Left ventricle myocardium inferior (tissue), 1 donor: ENCODE measurements around the gene DPP7. TPM values are rescaled to one million over a fixed set of nuclear protein-coding genes. Genes with fewer than 3 reads are reported as not detected.

Experiments
- DNase-seq: peaks from one replicate; pipeline ENCODE4 v3.0.0-alpha.2; 2020
- H3K27ac ChIP-seq: fragments of 200-600 bp; replicated peaks from 2 replicates; pipeline ENCODE4 v1.8.0; 2021
- H3K27me3 ChIP-seq: fragments of 200-600 bp; 2 replicates; pipeline ENCODE4 v1.8.0; 2021; ENCODE audit warnings: low read depth
- H3K36me3 ChIP-seq: fragments of 200-600 bp; 2 replicates; pipeline ENCODE4 v1.8.0; 2021
- H3K4me1 ChIP-seq: fragments of 200-600 bp; 2 replicates; pipeline ENCODE4 v1.8.0; 2021
- H3K4me3 ChIP-seq: fragments of 200-600 bp; 2 replicates; pipeline ENCODE4 v1.8.0; 2021; ENCODE audit warnings: mild to moderate bottlenecking, moderate library complexity
- H3K9me3 ChIP-seq: fragments of 200-600 bp; replicated peaks from 2 replicates; pipeline ENCODE4 v1.8.0; 2021
- intact Hi-C: fragments of 100-400 bp; cut with micrococcal nuclease; formaldehyde crosslinking; loops from one replicate; pipeline ENCODE4 v1.11.0; 2022
- total RNA-seq: library from RNA; stranded (reverse); fragmentation: NEBNext Ultra II Directional; extraction: Animal tissue kit (Norgen Biotek cat#: 25700); gene quantifications from one replicate; pipeline ENCODE4 v1.2.1, GENCODE V29; 2021
- TF ChIP-seq, protein P1 (sequence below): fragments of 200-600 bp; IDR thresholded peaks from 2 replicates; pipeline ENCODE4 v1.8.0; 2021; ENCODE audit warnings: antibody characterized with exemption, mild to moderate bottlenecking, borderline replicate concordance
- donor health status: DM: no; HTN: yes; CAD: no; lungs with severe emphysema.

Gene DPP7
- total RNA-seq, 1 donor from 2014 or later, result 130 TPM

GRCh38 chr9:137089232-137089947 lies 25.1 kb downstream of the DPP7 start:
- H3K4me3 ChIP-seq, result no peak overlapping the region
- no peak for DNase-seq
- intact Hi-C loops, result no loop called here
- H3K4me1 ChIP-seq, result peaks cover 31% of the 10 kb centered on the region
- TF ChIP-seq, protein P1, sequence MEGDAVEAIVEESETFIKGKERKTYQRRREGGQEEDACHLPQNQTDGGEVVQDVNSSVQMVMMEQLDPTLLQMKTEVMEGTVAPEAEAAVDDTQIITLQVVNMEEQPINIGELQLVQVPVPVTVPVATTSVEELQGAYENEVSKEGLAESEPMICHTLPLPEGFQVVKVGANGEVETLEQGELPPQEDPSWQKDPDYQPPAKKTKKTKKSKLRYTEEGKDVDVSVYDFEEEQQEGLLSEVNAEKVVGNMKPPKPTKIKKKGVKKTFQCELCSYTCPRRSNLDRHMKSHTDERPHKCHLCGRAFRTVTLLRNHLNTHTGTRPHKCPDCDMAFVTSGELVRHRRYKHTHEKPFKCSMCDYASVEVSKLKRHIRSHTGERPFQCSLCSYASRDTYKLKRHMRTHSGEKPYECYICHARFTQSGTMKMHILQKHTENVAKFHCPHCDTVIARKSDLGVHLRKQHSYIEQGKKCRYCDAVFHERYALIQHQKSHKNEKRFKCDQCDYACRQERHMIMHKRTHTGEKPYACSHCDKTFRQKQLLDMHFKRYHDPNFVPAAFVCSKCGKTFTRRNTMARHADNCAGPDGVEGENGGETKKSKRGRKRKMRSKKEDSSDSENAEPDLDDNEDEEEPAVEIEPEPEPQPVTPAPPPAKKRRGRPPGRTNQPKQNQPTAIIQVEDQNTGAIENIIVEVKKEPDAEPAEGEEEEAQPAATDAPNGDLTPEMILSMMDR, result no peak
- no peaks in the 10 kb centered on the region for H3K27me3 ChIP-seq
- no peaks in the 10 kb centered on the region for H3K9me3 ChIP-seq
- H3K27ac ChIP-seq, result no peak overlapping the region
- H3K36me3 ChIP-seq, result peaks cover 26% of the 10 kb centered on the region

GRCh38 chr9:137088121-137088520 lies 26.4 kb downstream of the DPP7 start:
- Histone ChIP-seq H3K9me3 (no peaks in the 10 kb centered on the region), H3K4me1 (peaks cover 31% of the 10 kb centered on the region), H3K4me3 (peak overlapping the region; percentile 89), H3K27me3 (no peaks in the 10 kb centered on the region), H3K27ac (peak overlapping the region; percentile 99), H3K36me3 (peaks cover 24% of the 10 kb centered on the region)
- no peak for DNase-seq
- TF ChIP-seq, protein P1, result no peak
- intact Hi-C loops, result no loop called here

GRCh38 chr9:137087409-137087925 lies 27.1 kb downstream of the DPP7 start:
- no peak for DNase-seq

DNA sequence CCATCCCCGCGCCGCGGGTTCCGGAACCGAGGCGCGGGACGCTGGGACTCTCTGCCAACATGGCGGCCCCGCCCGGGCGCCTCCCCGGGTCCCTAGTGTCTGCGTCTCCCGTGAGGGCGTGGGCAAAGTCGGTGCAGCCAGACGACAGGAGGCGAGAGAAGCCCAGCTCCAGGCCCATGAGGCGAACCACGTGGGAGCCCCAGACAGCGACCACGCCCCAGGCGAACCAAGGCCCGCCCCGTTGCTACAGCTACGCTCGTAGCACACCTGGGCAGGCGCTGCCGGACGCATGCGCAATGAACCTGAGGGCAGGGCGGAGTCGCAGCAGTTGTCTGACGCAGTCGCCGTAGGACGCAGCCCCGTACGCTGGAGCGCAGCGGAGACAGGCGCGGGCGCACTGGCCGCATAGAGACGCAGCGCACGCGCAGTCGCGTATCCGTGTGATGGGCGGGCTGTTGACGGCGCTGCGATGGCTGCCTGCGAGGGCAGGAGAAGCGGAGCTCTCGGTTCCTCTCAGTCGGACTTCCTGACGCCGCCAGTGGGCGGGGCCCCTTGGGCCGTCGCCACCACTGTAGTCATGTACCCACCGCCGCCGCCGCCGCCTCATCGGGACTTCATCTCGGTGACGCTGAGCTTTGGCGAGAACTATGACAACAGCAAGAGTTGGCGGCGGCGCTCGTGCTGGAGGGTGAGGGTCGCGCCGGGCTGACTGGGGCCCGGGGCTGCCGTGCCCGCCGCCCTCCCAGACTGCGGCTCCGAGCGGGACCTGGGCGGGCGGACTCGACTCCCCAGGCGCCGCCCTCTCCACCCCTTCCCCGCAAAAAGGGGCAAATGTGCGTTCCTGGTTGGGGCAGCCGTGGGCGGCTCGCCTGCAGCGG lies 27.8 kb downstream of the DPP7 start, which contains the start of gene MAN1B1:
Gene MAN1B1, plus strand, starts transcription at position 455 of the 878 bp plus-strand sequence. Its CDS starts 15 bp downstream, at position 470.
- intact Hi-C loops, result no loop called here
- TF ChIP-seq, protein P1, result no peak
- H3K36me3 ChIP-seq, result peaks cover 23% of the 10 kb centered on the region
- H3K27ac ChIP-seq, result peak within 1 kb of the TSS; percentile 99
- no peaks in the 10 kb centered on the region for H3K27me3 ChIP-seq
- no peaks in the 10 kb centered on the region for H3K9me3 ChIP-seq
- H3K4me1 ChIP-seq, result peaks cover 31% of the 10 kb centered on the region
- DNase-seq, result peak; percentile 99
- H3K4me3 ChIP-seq, result peak within 1 kb of the TSS; percentile 89

More at GRCh38 chr9:137087409-137087925, 27.1 kb downstream of the DPP7 start:
- TF ChIP-seq, protein P1, result no peak
- peaks cover 31% of the 10 kb centered on the region for H3K4me1 ChIP-seq
- intact Hi-C loops, result no loop called here
- H3K4me3 ChIP-seq, result peak overlapping the region; percentile 89
- peaks cover 24% of the 10 kb centered on the region for H3K36me3 ChIP-seq
- H3K27me3 ChIP-seq, result no peaks in the 10 kb centered on the region
- no peaks in the 10 kb centered on the region for H3K9me3 ChIP-seq
- H3K27ac ChIP-seq, result peak overlapping the region; percentile 99

DNA sequence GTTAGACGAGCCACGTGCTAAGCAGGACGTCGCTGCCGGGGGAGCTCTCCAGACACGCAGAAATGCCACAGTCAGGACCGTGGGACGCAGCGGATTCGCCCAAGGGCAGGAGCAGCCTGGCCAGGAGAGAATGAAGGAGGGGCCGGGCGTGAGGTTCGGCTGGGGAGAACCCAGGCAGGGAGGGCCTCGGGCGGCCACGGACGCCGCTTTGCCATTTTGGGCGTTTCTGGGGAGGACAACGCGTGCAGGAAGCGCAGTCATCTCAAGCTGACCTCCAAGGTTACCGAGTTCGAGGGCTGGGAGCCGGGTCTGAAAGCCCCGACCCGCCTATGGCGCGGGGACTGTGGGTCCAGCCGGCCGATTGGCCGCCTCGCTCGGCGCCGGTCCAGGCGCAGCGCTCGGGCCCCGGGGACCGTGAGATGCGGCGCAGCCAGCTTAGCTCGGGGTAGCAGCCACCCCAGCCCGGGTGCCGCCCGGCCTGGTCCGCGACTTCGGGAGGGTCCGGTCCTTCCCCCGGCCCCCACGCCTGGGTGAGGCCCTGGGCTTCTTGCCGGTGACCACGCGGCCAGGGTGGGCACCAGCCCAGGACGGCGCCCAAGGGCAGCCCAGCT lies 28.5 kb downstream of the DPP7 start:
- TF ChIP-seq, protein P1, result no peak
- peaks cover 31% of the 10 kb centered on the region for H3K4me1 ChIP-seq
- H3K36me3 ChIP-seq, result peaks cover 25% of the 10 kb centered on the region
- H3K4me3 ChIP-seq, result peak overlapping the region; percentile 89
- peak overlapping the region; percentile 99 for H3K27ac ChIP-seq
- no peaks in the 10 kb centered on the region for H3K27me3 ChIP-seq
- intact Hi-C loops, result no loop called here
- H3K9me3 ChIP-seq, result no peaks in the 10 kb centered on the region
- DNase-seq, result peak; percentile 63
